ENCODE measurements around the gene REEP5. TPM values are rescaled to one million over a fixed set of nuclear protein-coding genes. Genes with fewer than 3 reads are reported as not detected.

The REEP5 gene
- total RNA-seq = 44.5 and 51.0 TPM in 2 replicates

GRCh38 chr5:112921833-112922817 lies at the start of gene REEP5:
TSS of gene REEP5 (minus strand) at chr5:112922227. CDS start at chr5:112922190, 37 bp downstream.

DNA sequence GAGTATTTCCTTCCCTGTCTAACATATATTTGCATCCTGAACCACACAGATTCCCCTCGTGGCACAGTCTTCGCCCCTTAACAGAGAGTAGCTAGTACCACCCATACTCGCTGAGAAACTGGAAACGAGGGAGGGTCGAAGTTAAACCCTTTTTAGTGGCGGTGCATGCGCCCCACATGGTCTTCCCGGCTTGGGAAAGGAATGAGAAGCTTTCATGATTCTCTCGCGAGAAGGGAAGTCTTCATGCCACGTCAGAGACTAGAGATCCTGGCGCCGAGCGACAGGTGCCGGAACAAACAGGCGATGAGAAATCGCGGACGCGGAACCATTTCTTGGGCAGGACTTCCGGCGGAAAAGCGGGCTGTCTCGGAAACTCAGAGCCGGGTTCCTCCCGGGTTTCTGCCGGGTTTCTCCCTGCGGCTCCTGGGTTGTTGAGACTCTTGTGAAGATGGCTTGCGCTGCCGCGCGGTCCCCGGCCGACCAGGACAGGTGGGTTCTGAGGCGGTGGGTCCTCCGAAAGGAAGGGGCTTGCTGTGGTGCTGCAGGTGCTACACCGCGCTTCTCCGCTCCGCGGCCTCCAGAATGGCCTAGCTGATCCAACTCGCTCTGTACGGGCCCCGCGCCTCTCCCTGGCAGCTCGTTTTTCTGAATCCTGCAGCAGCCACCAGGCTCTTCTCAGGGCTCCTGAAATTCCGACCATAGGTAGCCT lies 60.9 kb downstream of the REEP5 start, which contains the start of gene SRP19:
SRP19 (plus strand) TSS at position 359 of the 709 bp plus-strand sequence; CDS start at position 449, 90 bp downstream.

Other genes starting within 250 kb of the REEP5 start
- 49.4 and 56.1 TPM in 2 replicates for gene APC, start 184.3 kb downstream of the REEP5 start, total RNA-seq
- gene SRP19, start 60.9 kb downstream of the REEP5 start, total RNA-seq = 117 and 138 TPM in 2 replicates
- gene DCP2, start 54.6 kb upstream of the REEP5 start, total RNA-seq = 32.2 and 42.1 TPM in 2 replicates

Data from epithelial cell of umbilical artery (primary cell).